ENCODE measurements around the gene FAM237A.

Gene FAM237A

GRCh38 chr2:206642075-206643025 lies at the start of gene FAM237A:
FAM237A (plus strand) TSS chr2:206642487; CDS start chr2:206644237, 1,750 bp downstream.
- no peak for DNase-seq

GRCh38 chr2:206597717-206598218 lies 44.5 kb upstream of the FAM237A start:
- DNase-seq = no peak

GRCh38 chr2:206603243-206603642 lies 39.0 kb upstream of the FAM237A start:
- no peak for DNase-seq

GRCh38 chr2:206610451-206610850 lies 31.8 kb upstream of the FAM237A start:
- DNase-seq = no peak

GRCh38 chr2:206611191-206611590 lies 31.1 kb upstream of the FAM237A start:
- DNase-seq = no peak

- DNase-seq = no peak
Observed at GRCh38 chr2:206611736-206612135, 30.6 kb upstream of the FAM237A start.

GRCh38 chr2:206614811-206615210 lies 27.5 kb upstream of the FAM237A start:
- no peak for DNase-seq

GRCh38 chr2:206615417-206616089 lies 26.7 kb upstream of the FAM237A start:
- no peak for DNase-seq

GRCh38 chr2:206616151-206616550 lies 26.1 kb upstream of the FAM237A start:
- DNase-seq = no peak

GRCh38 chr2:206619011-206619410 lies 23.3 kb upstream of the FAM237A start:
- DNase-seq = no peak

- DNase-seq = no peak
Observed at GRCh38 chr2:206626108-206626507, 16.2 kb upstream of the FAM237A start.

- no peak for DNase-seq
Observed at GRCh38 chr2:206627632-206628031, 14.7 kb upstream of the FAM237A start.

GRCh38 chr2:206631340-206631739 lies 10.9 kb upstream of the FAM237A start:
- no peak for DNase-seq

- DNase-seq = no peak
Observed at GRCh38 chr2:206635015-206635414, 7.3 kb upstream of the FAM237A start.

- DNase-seq = no peak
Observed at GRCh38 chr2:206639636-206640035, 2.7 kb upstream of the FAM237A start.

GRCh38 chr2:206641226-206641625 lies 1.1 kb upstream of the FAM237A start:
- no peak for DNase-seq

GRCh38 chr2:206647985-206648384 lies 5.7 kb downstream of the FAM237A start:
- no peak for DNase-seq

GRCh38 chr2:206657087-206657486 lies 14.8 kb downstream of the FAM237A start:
- DNase-seq = no peak

- DNase-seq = no peak
Observed at GRCh38 chr2:206665251-206665650, 23.0 kb downstream of the FAM237A start.

- no peak for DNase-seq
Observed at GRCh38 chr2:206670531-206671319, 28.4 kb downstream of the FAM237A start.

GRCh38 chr2:206683546-206683945 lies 41.3 kb downstream of the FAM237A start:
- no peak for DNase-seq

- no peak for DNase-seq
Observed at GRCh38 chr2:206688453-206688852, 46.2 kb downstream of the FAM237A start.

- DNase-seq = no peak
Observed at GRCh38 chr2:206688990-206689389, 46.7 kb downstream of the FAM237A start.
